HG02678 (cell line): Measurements from ENCODE around the gene NLRC3.
A peak's percentile ranks its signal among the peaks of the same experiment; 100 is the strongest.

Experiments used
- ATAC-seq: cut with Tn5 transposase; IDR thresholded peaks from one replicate; pipeline ENCODE4 v1.9.1; 2021; ENCODE audit warnings: mild to moderate bottlenecking, moderate library complexity; ENCODE audit not compliant: unreplicated experiment

Gene NLRC3

GRCh38 chr16:3580251-3580651 lies 3.0 kb upstream of the NLRC3 start:
- ATAC-seq, result no peak

GRCh38 chr16:3579776-3580175 lies 2.6 kb upstream of the NLRC3 start:
- ATAC-seq, result no peak

- ATAC-seq, result peak; percentile 70
These were observed 1.7 kb upstream of the NLRC3 start for GRCh38 chr16:3578610-3579551.

DNA sequence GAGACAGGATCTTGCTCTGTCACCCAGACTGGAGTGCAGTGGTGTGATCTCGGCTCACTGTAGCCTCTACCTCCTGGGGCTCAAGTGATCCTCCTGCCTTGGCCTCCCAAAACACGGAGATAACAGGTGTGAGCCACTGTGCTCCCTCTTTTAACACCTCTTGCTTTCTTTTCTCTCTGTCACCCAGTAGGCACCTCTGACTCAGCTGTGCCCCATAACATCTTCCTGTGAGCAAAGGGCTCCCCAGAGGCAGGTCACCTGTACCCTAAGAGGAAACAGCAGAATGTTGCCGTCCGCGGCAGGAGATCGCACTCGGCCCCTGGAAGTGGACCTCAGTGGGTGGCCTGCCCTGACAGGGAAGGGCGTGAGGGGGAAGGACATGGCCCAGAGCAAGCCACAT lies 918 bp upstream of the NLRC3 start:
- ATAC-seq, result no peak

DNA sequence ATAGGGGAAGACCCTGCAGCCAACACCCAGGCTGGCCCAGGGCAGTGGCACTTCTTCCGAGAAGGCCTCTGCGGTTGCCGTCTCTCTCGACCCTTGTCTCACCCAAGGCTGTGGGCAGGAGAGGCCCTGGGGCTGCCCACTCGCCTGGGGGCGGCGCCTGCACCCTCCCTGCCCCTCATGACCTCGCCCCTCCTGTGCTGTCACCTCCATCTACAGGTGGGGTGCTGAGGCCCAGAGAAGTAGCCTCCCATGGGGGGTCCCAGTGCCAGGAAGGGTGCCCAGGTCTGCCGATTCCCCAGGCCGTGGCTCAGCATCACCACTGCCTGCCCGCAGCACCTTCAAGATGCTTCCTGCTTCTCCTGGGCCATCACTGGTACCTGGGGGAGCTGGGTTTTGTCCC lies 992 bp downstream of the NLRC3 start:
- no peak for ATAC-seq

GRCh38 chr16:3575491-3575890 lies 1.7 kb downstream of the NLRC3 start:
- ATAC-seq, result no peak

DNA sequence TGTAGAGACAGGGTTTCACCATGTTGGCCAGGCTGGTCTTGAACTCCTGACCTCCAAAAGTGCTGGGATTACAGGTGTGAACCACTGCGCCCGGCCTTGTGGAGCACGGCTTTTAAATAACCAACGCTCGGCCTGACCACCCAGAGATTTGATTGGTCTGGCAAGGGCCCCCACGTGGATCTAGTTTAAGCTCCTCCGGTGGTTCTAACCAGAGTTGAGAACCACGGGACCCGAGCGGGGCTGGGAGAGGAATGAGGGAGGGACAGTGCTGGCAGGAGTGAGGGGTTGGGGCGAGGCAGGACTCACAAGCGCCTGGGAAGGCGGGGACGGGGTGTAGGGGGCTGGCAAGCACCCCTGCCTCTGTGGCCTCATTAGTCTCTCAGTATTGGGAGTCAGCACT lies 3.0 kb downstream of the NLRC3 start:
- no peak for ATAC-seq

GRCh38 chr16:3573146-3573815 lies 3.9 kb downstream of the NLRC3 start:
- ATAC-seq, result no peak

DNA sequence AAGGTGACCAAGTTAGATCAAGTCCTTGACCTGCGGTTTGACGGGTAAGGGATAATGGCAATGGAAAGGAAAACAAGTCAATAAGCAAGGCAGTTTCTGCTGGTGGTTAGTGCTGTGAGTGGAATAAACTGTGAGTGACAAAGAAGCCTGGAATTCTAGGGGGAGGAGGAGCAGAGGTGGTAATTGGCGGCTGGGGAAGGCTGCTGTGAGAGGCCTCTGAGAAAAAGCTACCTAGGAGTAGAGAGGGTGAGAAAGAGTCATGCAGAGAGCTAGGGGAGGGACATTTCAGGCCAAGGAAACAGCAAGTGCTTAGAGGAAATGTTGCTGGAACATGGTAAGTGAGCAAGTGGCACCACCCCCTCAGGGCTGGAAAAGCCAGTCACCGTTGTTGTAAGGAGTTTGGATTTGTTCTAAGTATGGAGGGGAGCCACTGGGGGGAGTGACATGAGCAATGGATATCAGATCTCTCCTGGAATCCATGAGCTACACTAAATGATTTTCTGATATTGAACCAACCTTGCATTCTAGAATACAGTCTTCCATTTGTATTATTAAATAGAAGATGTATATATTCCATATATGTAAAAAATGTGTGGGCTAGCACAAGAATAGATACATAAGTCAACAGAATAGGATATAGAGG lies 6.7 kb downstream of the NLRC3 start:
- no peak for ATAC-seq

GRCh38 chr16:3569851-3570250 lies 7.4 kb downstream of the NLRC3 start:
- ATAC-seq, result no peak

- no peak for ATAC-seq
These were observed 10.2 kb downstream of the NLRC3 start for GRCh38 chr16:3566990-3567389.

- no peak for ATAC-seq
These were observed 12.4 kb downstream of the NLRC3 start for GRCh38 chr16:3564889-3565141.

GRCh38 chr16:3564130-3564888 lies 12.9 kb downstream of the NLRC3 start:
- no peak for ATAC-seq

DNA sequence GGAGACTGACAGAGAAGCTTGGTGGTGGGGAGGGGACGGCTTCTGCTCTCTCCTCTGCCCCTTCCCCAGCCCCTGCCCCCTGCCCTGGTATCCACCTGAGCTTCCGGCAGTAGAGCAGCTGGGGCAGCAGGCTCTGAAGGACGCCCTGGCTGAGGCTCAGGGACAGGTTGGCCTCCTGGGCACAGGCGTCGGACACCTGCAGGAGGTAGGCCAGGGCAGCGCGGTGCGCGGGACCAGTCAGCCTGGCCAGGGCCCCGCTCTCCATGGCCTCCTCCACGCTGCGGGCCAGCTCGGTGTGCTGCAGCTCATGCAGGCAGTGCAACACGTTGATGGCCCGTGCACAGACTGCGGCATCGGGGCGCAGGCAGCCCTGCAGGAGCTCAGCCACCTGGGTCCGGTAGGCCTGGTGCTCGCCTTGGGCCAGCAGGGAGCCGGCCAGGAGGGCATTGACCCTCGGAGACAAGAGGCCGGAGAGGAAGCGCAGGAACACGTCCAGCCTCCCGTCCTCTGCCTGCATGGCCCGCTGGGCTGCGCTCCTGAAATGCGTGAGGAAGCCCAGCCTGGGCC lies 14.2 kb downstream of the NLRC3 start:
- no peak for ATAC-seq

DNA sequence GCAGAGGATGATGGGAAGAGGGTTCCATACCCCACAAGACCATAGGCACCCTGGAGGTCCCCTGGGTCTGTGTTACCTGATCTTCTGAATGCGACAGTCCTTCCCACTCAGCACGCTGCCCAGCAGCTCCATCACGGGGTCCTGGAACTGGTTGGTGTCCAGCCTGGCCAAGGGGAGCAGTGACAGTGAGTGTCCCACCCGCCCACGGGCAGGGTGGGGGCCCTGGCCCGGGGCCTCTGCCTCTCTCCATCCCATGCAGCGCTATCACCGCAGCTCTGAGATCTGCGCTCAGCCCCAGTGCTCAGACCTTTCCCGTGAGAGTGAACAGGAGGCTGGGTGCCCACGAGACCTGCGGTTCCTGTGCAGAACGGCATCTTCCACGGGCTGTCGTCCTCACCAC lies 15.6 kb downstream of the NLRC3 start:
- no peak for ATAC-seq

- no peak for ATAC-seq
These were observed 22.8 kb downstream of the NLRC3 start for GRCh38 chr16:3554351-3554928.

GRCh38 chr16:3553138-3553923 lies 23.9 kb downstream of the NLRC3 start:
- no peak for ATAC-seq

- ATAC-seq, result no peak
These were observed 26.1 kb downstream of the NLRC3 start for GRCh38 chr16:3550851-3551847.

DNA sequence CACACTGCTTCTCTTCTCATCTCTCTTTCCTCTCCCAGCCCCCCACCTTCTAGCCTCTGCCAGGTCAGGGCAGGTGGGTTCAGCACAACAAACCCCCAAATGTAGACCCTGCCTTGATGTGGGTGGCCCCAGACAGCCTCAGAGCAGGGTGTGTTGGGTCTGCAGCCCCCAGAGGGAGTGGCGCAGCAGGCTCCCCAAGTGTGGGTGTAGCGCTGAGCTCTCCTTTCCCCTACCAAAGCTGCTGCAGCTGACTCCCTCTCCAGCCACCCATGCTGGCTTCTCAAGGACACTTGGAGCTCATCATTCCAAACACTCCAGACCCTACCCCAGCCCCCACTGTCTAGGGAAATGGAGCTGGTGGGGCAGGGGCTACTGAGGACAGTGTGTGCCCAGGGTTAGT lies 27.3 kb downstream of the NLRC3 start:
- no peak for ATAC-seq
